Testis (tissue), 2 donors: ENCODE data around the gene BRSK2.

Experiments used
- POLR2A ChIP-seq: fragments of 450-650 bp; IDR thresholded peaks from one replicate; pipeline ENCODE4 v1.6.1; 2017; ENCODE audit warnings: antibody characterized with exemption, mild to moderate bottlenecking, moderate library complexity
- TF ChIP-seq, protein P1 (sequence below), 3 experiments: fragments of 450-650 bp in 2 of 3; fragments of 200-600 bp in 1 of 3; sonication (generic) in 1 of 3; IDR thresholded peaks; one replicate each; pipeline ENCODE4 v1.5.1; 2016 to 2019; ENCODE audit warnings: antibody characterized with exemption in 3 of 3, mild to moderate bottlenecking in 2 of 3, moderate library complexity in 1 of 3

GRCh38 chr11:1473786-1474185, 84.1 kb downstream of the BRSK2 start:
- TF ChIP-seq, protein P1, sequence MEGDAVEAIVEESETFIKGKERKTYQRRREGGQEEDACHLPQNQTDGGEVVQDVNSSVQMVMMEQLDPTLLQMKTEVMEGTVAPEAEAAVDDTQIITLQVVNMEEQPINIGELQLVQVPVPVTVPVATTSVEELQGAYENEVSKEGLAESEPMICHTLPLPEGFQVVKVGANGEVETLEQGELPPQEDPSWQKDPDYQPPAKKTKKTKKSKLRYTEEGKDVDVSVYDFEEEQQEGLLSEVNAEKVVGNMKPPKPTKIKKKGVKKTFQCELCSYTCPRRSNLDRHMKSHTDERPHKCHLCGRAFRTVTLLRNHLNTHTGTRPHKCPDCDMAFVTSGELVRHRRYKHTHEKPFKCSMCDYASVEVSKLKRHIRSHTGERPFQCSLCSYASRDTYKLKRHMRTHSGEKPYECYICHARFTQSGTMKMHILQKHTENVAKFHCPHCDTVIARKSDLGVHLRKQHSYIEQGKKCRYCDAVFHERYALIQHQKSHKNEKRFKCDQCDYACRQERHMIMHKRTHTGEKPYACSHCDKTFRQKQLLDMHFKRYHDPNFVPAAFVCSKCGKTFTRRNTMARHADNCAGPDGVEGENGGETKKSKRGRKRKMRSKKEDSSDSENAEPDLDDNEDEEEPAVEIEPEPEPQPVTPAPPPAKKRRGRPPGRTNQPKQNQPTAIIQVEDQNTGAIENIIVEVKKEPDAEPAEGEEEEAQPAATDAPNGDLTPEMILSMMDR (IDR thresholded peaks at IDR 0.05): no peak
- no peak for TF ChIP-seq POLR2A
